ENCODE data around the gene ARHGEF10L.
A peak's percentile ranks its signal among the peaks of the same experiment; 100 is the strongest.

ARHGEF10L gene

GRCh38 chr1:17594690-17595601, 55.4 kb downstream of the ARHGEF10L start:
- no peak for DNase-seq

GRCh38 chr1:17595602-17595925, 56.1 kb downstream of the ARHGEF10L start:
- no peak for DNase-seq

DNA sequence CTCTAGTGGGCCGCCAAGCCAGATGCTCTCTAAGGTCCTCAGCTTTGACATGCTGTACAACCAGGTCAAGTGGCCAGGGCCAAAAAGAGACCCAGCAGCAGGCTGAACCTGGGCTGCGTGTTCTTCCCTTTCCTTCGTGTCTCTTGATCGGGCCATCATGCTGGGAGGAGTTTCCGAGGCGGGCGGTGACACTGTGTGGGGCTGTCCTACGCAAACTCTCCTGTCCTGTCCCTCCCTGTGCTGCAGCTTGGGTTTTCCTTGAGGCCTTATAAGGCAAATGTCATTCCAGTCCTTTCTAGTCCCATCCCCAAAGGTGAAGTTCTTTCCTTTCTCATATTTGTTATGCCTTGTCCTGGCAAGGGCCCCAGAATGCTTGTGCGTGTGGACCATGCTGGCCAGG, 56.7 kb downstream of the ARHGEF10L start:
- DNase-seq, result no peak

GRCh38 chr1:17596651-17597509, 57.4 kb downstream of the ARHGEF10L start:
- DNase-seq, result peak; percentile 96

DNA sequence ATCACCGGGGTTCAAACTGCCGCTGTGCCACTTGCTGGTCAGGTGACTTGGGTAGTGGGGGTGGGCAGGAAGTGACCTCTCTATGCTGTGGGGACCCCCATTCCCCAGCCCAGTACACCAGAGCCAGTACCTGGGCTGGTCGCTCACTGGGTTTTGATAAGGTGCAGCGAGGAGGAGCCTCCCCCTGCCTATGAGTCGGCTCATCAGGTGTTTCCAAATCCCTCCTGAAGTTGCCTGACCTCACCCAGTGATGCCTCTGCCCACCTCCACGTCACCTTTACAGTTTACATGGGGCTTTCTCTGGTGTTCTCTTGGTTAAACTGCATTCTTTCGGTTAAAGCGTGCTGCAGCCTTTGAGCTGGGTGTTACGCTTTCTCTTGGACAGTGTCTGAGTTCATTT, 58.2 kb downstream of the ARHGEF10L start:
- DNase-seq, result no peak

GRCh38 chr1:17598251-17598650, 58.8 kb downstream of the ARHGEF10L start:
- no peak for DNase-seq

GRCh38 chr1:17599291-17599953, 59.9 kb downstream of the ARHGEF10L start:
- no peak for DNase-seq

DNA sequence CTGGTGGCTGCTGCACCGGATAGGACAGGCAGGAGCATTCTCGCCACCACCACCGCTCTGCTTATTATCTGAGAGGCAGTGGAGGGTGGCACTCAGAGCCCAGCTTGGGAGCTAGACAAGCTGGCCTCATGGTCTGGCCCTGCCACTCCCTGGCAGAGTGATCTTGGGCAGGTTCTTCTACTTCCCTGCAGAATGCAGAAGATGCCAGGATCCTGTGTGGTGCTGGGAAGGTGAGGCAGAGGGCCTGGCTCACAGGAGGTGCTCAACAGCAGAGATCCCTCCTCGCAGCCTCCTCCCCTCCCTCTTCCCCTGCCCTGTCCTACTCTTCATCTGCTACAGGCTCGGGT, 60.4 kb downstream of the ARHGEF10L start:
- DNase-seq, result no peak

DNA sequence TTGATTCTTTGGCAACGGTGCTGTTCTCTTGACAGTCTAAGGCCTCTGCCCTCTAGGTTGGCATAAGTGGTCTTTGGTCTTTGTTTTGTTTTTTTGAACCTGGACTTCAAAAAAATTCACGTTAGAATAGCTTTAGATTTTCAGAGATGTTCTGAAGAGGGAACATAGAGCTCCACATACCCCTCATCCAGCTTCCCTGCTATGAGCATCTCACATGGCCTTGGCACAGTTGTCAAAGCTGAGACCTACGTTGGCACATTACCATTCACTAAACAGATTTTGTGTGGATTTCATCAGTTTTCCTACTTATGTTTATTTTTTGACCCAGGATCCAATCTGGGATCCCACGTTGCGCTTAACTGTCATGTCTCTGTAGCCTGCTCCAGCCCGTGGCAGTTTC, 60.8 kb downstream of the ARHGEF10L start:
- no peak for DNase-seq

DNA sequence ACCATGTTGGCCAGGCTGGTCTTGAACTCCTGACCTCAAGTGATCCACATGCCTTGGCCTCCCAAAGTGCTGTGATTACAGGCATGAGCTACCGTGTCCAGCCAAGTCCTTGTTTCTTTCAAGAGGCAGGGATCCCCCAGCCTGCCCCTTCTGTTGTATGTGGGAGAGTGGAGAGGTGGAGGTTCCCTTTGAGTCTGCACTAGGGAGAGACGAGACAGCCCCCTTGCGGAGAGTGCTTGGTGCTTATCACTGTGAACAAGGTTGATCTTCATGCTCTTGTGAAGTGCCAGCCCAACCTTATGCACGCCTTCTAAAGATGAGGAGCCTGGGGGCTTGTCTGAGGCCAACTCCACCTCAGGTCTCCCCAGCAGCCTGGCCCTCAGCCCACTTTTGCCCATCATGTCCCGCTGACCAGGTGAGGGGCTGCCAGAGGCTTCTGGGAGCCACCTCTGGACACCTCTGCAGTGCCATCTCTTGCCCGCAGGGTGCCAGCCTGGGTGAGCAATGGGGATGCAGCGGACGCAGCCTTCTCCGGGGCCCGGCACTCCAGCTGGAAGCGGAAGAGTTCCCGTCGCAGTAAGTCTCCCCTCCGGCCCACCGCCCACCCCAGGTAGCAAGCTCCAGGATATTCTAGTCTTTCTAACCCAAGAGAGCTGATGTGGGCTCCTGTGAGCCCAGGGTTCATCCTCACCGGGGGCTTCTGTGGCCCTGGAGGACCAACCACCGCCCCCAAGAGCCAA, 62.3 kb downstream of the ARHGEF10L start:
- DNase-seq, result no peak

GRCh38 chr1:17603091-17603841, 63.8 kb downstream of the ARHGEF10L start:
- peak; percentile 31 for DNase-seq

GRCh38 chr1:17605582-17606344, 66.3 kb downstream of the ARHGEF10L start:
- peak; percentile 50 for DNase-seq

GRCh38 chr1:17606826-17607440, 67.4 kb downstream of the ARHGEF10L start:
- DNase-seq, result peak; percentile 32

- no peak for DNase-seq
Measured at GRCh38 chr1:17607644-17608581, 68.4 kb downstream of the ARHGEF10L start.

DNA sequence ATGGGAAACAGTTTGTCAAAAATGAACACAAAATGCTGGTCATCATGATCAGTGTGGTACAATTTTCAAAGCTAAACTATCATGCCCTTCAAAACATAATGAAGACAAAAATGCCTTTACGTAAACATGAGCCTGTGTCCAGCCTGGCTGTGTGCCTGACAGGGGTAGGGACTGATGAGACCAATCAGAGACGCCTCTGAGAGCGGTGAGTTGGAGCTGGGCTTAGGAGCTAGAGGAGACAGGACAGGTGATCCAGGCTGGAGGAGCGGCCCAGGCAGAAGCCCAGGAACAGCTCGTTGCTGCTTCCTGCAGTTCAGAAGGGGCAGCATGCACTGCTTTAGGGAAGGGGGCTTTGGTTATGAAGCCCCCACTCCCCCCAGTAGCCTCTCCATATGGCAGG, 70.0 kb downstream of the ARHGEF10L start:
- DNase-seq, result no peak

- no peak for DNase-seq
Measured at GRCh38 chr1:17610085-17610484, 70.6 kb downstream of the ARHGEF10L start.

DNA sequence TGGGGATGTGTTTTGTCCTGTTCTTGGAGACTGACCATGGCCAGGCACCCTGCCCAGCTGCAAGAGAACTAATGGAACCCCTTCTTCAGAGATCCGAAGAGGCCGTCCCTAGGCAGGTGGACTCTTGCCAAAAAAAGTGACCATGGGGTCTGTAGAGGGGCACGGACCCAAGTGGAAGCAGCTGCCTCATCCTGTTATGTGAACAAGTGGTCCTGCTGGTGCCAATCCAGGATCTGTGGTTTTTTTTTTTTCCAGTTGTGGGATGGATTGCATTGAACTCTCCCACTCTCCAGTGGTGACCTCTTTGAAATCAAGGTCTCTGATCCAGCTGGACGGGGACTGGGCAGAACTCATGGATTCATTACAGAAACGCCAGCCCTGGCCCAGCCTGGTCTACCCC, 71.2 kb downstream of the ARHGEF10L start:
- no peak for DNase-seq

DNA sequence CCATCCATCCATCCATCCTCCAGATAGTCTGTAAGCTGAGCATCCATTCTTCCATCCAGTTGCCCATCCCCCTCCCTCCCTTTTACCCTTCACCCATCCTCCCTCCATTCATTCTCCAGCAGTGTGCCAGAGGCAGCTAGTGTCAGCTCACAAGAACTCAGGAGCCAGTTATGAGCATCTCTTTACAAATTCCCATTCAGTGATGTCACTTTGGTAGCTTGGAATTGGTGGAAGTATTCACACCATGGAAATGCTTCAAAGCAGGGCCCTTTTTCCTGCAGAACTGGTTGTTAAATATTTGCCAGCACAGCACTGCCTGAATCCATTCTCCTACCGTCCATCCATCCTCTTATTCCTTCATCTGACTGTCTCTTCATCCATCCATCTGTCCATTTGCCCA, 72.5 kb downstream of the ARHGEF10L start:
- no peak for DNase-seq

- DNase-seq, result no peak
Measured at GRCh38 chr1:17612831-17613230, 73.3 kb downstream of the ARHGEF10L start.

GRCh38 chr1:17614586-17614985, 75.1 kb downstream of the ARHGEF10L start:
- no peak for DNase-seq
